Measurements from ENCODE around the gene MAN1C1.

DNA sequence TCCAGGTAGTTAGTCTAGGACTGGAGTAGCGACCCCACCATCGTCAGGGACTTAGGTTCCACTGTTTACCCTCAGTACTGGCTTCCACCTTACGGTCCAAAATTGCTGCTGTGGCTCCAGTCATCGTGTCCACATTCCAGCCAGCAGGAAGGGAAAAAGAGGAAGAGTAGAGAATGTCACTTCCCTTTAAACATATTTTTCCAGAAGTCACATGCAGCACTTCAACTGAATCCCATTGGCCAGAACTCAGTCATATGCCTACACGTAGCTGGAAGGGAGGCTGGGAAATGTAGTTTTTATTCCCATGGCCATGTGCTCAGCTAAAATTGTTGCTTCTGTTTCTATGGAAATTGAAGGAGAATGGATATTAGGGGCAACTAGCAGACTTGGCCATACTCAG lies 99.3 kb downstream of the MAN1C1 start:
- TF ChIP-seq SP1 (IDR thresholded peaks at IDR 0.05; ENCODE audit: low read depth) (peak; percentile 78), CTCF (IDR thresholded peaks at IDR 0.05 in 2 of 3, conservative IDR thresholded peaks at IDR 0.05 in 1 of 3; ENCODE audit: borderline replicate concordance in 1 of 3, insufficient read depth in 1 of 3, low read depth in 2 of 3, low read length in 2 of 3) (no peak), POLR2A (IDR thresholded peaks at IDR 0.05; ENCODE audit: borderline replicate concordance, extremely low read depth, insufficient read depth, insufficient read length) (no peak), POLR2AphosphoS5 (IDR thresholded peaks at IDR 0.05; ENCODE audit: low read depth, low read length) (no peak), CBX3 (IDR thresholded peaks at IDR 0.05; ENCODE audit: low read depth) (no peak)

Data from HCT116 (cell line).